ENCODE measurements around the gene IL3RA. TPM values are rescaled to one million over a fixed set of nuclear protein-coding genes. Genes with fewer than 3 reads are reported as not detected.
"Not testable (repeated sequence)": the region's sequence is repeated elsewhere in the genome, so short reads cannot be mapped to it uniquely, and the experiment has no call there.

The IL3RA gene
- total and polyA plus RNA-seq, 3 donors from 2014 or later: 3.4 to 5.5 (median 4.6) TPM

GRCh38 chrX:1400742-1401471, 64.3 kb downstream of the IL3RA start:
- H3K27ac ChIP-seq: no peak overlapping the region
- no peak overlapping the region for H3K4me3 ChIP-seq
- DNase-seq: no peak
- intact Hi-C loops (cut with DNase I; ENCODE audit: low total_unique reads): no loop called here
- 85 to 87% methylated on average over 25 to 27 of the region's 27 CpGs for WGBS, 2 donors
- H3K36me3 ChIP-seq (ENCODE audit: low read depth, missing control alignments): no peaks in the 10 kb centered on the region
- H3K4me1 ChIP-seq: no peaks in the 10 kb centered on the region
- no peaks in the 10 kb centered on the region for H3K9me3 ChIP-seq
- no peak for TF ChIP-seq POLR2A (IDR thresholded peaks at IDR 0.05)
- no peak for TF ChIP-seq CTCF (IDR thresholded peaks at IDR 0.05)
- no peaks in the 10 kb centered on the region for H3K27me3 ChIP-seq

GRCh38 chrX:1401611-1402430, 65.2 kb downstream of the IL3RA start:
- intact Hi-C loops (cut with DNase I; ENCODE audit: low total_unique reads): no loop called here
- H3K9me3 ChIP-seq: no peaks in the 10 kb centered on the region
- no peaks in the 10 kb centered on the region for H3K27me3 ChIP-seq
- H3K27ac ChIP-seq: no peak overlapping the region
- DNase-seq: no peak
- H3K36me3 ChIP-seq (ENCODE audit: low read depth, missing control alignments): no peaks in the 10 kb centered on the region
- WGBS, 2 donors: 85 to 91% methylated on average over 24 to 30 of the region's 30 CpGs
- no peak overlapping the region for H3K4me3 ChIP-seq
- H3K4me1 ChIP-seq: no peaks in the 10 kb centered on the region
- TF ChIP-seq POLR2A (IDR thresholded peaks at IDR 0.05) (no peak), CTCF (IDR thresholded peaks at IDR 0.05) (no peak)

- intact Hi-C loops (cut with DNase I; ENCODE audit: low total_unique reads): no loop called here
- Histone ChIP-seq H3K9me3 (no peaks in the 10 kb centered on the region), H3K36me3 (ENCODE audit: low read depth, missing control alignments) (no peaks in the 10 kb centered on the region), H3K27ac (no peak overlapping the region), H3K4me3 (no peak overlapping the region), H3K27me3 (no peaks in the 10 kb centered on the region), H3K4me1 (no peaks in the 10 kb centered on the region)
- no peak for TF ChIP-seq POLR2A (IDR thresholded peaks at IDR 0.05)
- no peak for TF ChIP-seq CTCF (IDR thresholded peaks at IDR 0.05)
- 95 to 98% methylated on average over 10 of the region's 10 CpGs for WGBS, 2 donors
- DNase-seq: no peak
Observed at GRCh38 chrX:1403228-1403627, 66.6 kb downstream of the IL3RA start.

- 94% methylated on average over 3 of the region's 3 CpGs for WGBS, 2 donors
- H3K9me3 ChIP-seq; H3K27ac ChIP-seq; H3K36me3 ChIP-seq (ENCODE audit: low read depth, missing control alignments); H3K4me3 ChIP-seq; H3K4me1 ChIP-seq; DNase-seq; intact Hi-C loops (cut with DNase I; ENCODE audit: low total_unique reads); H3K27me3 ChIP-seq: not testable (repeated sequence)
Observed at GRCh38 chrX:1403867-1404266, 67.3 kb downstream of the IL3RA start.

GRCh38 chrX:1405769-1406168, 69.2 kb downstream of the IL3RA start:
- H3K36me3 ChIP-seq (ENCODE audit: low read depth, missing control alignments); H3K9me3 ChIP-seq; H3K4me3 ChIP-seq; H3K27me3 ChIP-seq; intact Hi-C loops (cut with DNase I; ENCODE audit: low total_unique reads); H3K4me1 ChIP-seq; H3K27ac ChIP-seq; DNase-seq: not testable (repeated sequence)
- WGBS, 2 donors: 71 to 91% methylated on average over 2 of the region's 2 CpGs
